B cell (primary cell): ENCODE measurements around the gene VCL. TPM values are rescaled to one million over a fixed set of nuclear protein-coding genes. Genes with fewer than 3 reads are reported as not detected.

Experiments
- ATAC-seq: fragments of 200-7000 bp; cut with Tn5 transposase; one replicate; pipeline ENCODE4 v1.10.0; 2021; ENCODE audit warnings: low read depth, mild to moderate bottlenecking, moderate number of reproducible peaks, moderate library complexity
- CTCF ChIA-PET: fragments of 350-600 bp; sonication (Branson Sonifier 250); formaldehyde crosslinking; loops from one replicate; lab custom pipeline; 2021; ENCODE audit warnings: antibody characterized with exemption, inconsistent platforms; lab: Charles Lee
- POLR2A ChIA-PET: fragments of 350-600 bp; sonication (Branson Sonifier 250); formaldehyde crosslinking; loops from one replicate; lab custom pipeline; 2021; ENCODE audit warnings: antibody characterized with exemption; lab: Charles Lee
- DNase-seq: peaks from one replicate; pipeline ENCODE4 v3.0.0; 2013
- H2AFZ ChIP-seq: 2 replicates; pipeline ENCODE4 v1.6.1; 2012; ENCODE audit warnings: mild to moderate bottlenecking, low read depth, low read length; ENCODE audit not compliant: insufficient read depth, poor library complexity, severe bottlenecking
- H3K27ac ChIP-seq, 2 donors: 1 replicate in 1 of 2; 2 replicates in 1 of 2; pipeline ENCODE4 v1.5.1; 2012 to 2013; ENCODE audit warnings: low read length in 2 of 2, mild to moderate bottlenecking in 2 of 2, moderate library complexity in 1 of 2
- H3K27me3 ChIP-seq, 4 experiments: fragments of 200-600 bp in 1 of 4; sonication (generic) in 1 of 4; replicated peaks in 1 of 4; 1 replicate in 2 of 4; 2 replicates in 2 of 4; pipeline versions ENCODE4 v1.6.1 to v1.7.0; 2013 to 2016; ENCODE audit warnings: low read length in 3 of 4, mild to moderate bottlenecking in 2 of 4, mixed read lengths in 1 of 4, moderate library complexity in 1 of 4; ENCODE audit not compliant: insufficient read depth in 4 of 4, control insufficient read depth in 3 of 4; ENCODE audit errors: control extremely low read depth in 1 of 4
- H3K36me3 ChIP-seq, 2 experiments: replicated peaks in 1 of 2; 1 replicate in 1 of 2; 2 replicates in 1 of 2; pipeline versions ENCODE4 v1.6.1 to v1.7.1; 2013; ENCODE audit warnings: low read length in 1 of 2; ENCODE audit not compliant: insufficient read depth in 2 of 2, control insufficient read depth in 1 of 2; ENCODE audit errors: control extremely low read depth in 1 of 2, extremely low read depth in 1 of 2
- H3K4me1 ChIP-seq, 2 donors: fragments of 200-600 bp in 1 of 2; sonication (generic) in 1 of 2; 1 replicate in 1 of 2; 2 replicates in 1 of 2; pipeline versions ENCODE4 v1.5.1 to v1.6.1; 2013 to 2017; ENCODE audit warnings: low read length in 2 of 2; ENCODE audit not compliant: control insufficient read depth in 2 of 2, insufficient read depth in 2 of 2
- H3K4me2 ChIP-seq: replicated peaks from 2 replicates; pipeline ENCODE3; 2012; ENCODE audit warnings: mild to moderate bottlenecking, low read depth, low read length; ENCODE audit not compliant: poor library complexity, severe bottlenecking
- H3K4me3 ChIP-seq, 5 experiments: fragments of 200-600 bp in 1 of 5; sonication (generic) in 1 of 5; 1 replicate in 3 of 5; 2 replicates in 2 of 5; pipeline versions ENCODE4 v1.5.1 to v1.7.0; 2011 to 2016; ENCODE audit warnings: low read length in 4 of 5, mild to moderate bottlenecking in 4 of 5, low read depth in 2 of 5, control low read depth in 1 of 5, moderate library complexity in 1 of 5; ENCODE audit not compliant: insufficient read depth in 1 of 5; ENCODE audit errors: control extremely low read depth in 1 of 5, extremely low read depth in 1 of 5
- H3K79me2 ChIP-seq: fragments of 200-600 bp; sonication (generic); one replicate; pipeline ENCODE4 v1.6.0; 2016; ENCODE audit warnings: low read length; ENCODE audit not compliant: control insufficient read depth, insufficient read depth
- H3K9ac ChIP-seq: fragments of 200-600 bp; sonication (generic); 2 replicates; pipeline ENCODE4 v1.6.1; 2017; ENCODE audit warnings: mild to moderate bottlenecking, low read length, moderate library complexity
- H3K9me3 ChIP-seq, 3 donors: one replicate each; pipeline versions ENCODE4 v1.6.1 to v1.7.1; 2013; ENCODE audit warnings: low read length in 2 of 3; ENCODE audit not compliant: control insufficient read depth in 2 of 3, insufficient read depth in 1 of 3; ENCODE audit errors: control extremely low read depth in 1 of 3
- H4K20me1 ChIP-seq: 2 replicates; pipeline ENCODE4 v1.6.0; 2012; ENCODE audit warnings: mild to moderate bottlenecking, low read length; ENCODE audit not compliant: insufficient read depth, control insufficient read depth, poor library complexity, severe bottlenecking
- H3K27ac Mint-ChIP-seq: one replicate; pipeline ENCODE4 v1.8.0; 2021; ENCODE audit warnings: mixed read lengths
- H3K27me3 Mint-ChIP-seq: one replicate; pipeline ENCODE4 v1.8.0; 2021; ENCODE audit warnings: mixed read lengths
- H3K4me1 Mint-ChIP-seq: one replicate; pipeline ENCODE4 v1.8.0; 2021; ENCODE audit warnings: mixed read lengths
- H3K4me3 Mint-ChIP-seq: one replicate; pipeline ENCODE4 v1.8.0; 2021; ENCODE audit warnings: mixed read lengths
- H3K9me3 Mint-ChIP-seq: one replicate; pipeline ENCODE4 v1.8.0; 2022; ENCODE audit warnings: mixed read lengths; ENCODE audit not compliant: insufficient read depth
- EZH2 ChIP-seq: IDR thresholded peaks from 2 replicates; pipeline ENCODE4 v1.6.1; 2012; ENCODE audit warnings: borderline replicate concordance, low read depth, mild to moderate bottlenecking, moderate library complexity, low read length; ENCODE audit not compliant: insufficient read depth, poor library complexity, severe bottlenecking
- WGBS: methylation state at CpG from one replicate; pipeline ENCODE4 v1.1.5; 2013; ENCODE audit warnings: missing lambda C conversion rate; ENCODE audit not compliant: insufficient coverage; 5-methylcytosine and 5-hydroxymethylcytosine counted together
- intact Hi-C: fragments of 100-400 bp; cut with micrococcal nuclease; formaldehyde crosslinking; loops from one replicate; pipeline ENCODE4 v1.10.0; 2022
- polyA plus RNA-seq: library from polyadenylated mRNA; depleted of rRNA; stranded (reverse); fragments of >200 nt; gene quantifications from 2 replicates; pipeline ENCODE4 v1.2.3, GENCODE V29; 2012
- total RNA-seq, 2 donors: library from RNA; stranded (reverse); fragments of 120-200 nt in 1 of 2; gene quantifications; 1 replicate in 1 of 2; 2 replicates in 1 of 2; pipeline versions ENCODE4 v1.2.3 to v1.2.4, GENCODE V29; 2013 to 2022
- TF ChIP-seq, protein P1 (sequence below): fragments of 200-600 bp; IDR thresholded peaks from one replicate; pipeline ENCODE4 v1.8.0; 2022; ENCODE audit warnings: antibody characterized with exemption, mild to moderate bottlenecking

VCL gene
- total and polyA plus RNA-seq, 2 donors (not counting 1 experiment from before 2014, with no cell fraction given) = 13.1 to 29.8 TPM

DNA sequence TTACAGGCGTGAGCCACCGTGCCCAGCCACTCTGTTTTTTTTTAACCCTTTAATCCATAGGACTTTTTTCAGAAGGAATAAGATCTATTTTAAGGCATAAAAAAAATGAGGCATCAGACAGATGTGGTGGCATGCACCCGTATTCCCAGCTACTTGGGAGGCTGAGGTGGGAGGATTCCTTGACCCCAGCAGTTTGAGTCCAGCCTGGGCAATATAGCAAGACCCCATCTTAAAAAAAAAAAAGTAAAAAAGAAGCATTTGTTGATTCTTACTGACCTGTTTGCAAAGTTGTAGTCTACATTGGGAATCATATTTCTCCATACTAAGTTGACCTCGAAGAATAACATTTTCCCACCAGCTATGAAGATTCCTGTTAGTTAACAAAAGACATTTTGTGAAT lies 38.6 kb downstream of the VCL start:
- no peaks in the 10 kb centered on the region for H3K27me3 Mint-ChIP-seq
- Histone ChIP-seq H3K4me2 (no peak overlapping the region), H2AFZ (no peak overlapping the region), H4K20me1 (no peaks in the 10 kb centered on the region), H3K27ac (no peak overlapping the region), H3K36me3 (no peaks in the 10 kb centered on the region), H3K4me3 (no peak overlapping the region), H3K79me2 (peaks cover 6% of the 10 kb centered on the region), H3K27me3 (no peaks in the 10 kb centered on the region), H3K9me3 (no peaks in the 10 kb centered on the region), H3K4me1 (peaks cover 16 to 20% of the 10 kb centered on the region in 2 donors), H3K9ac (no peak overlapping the region)
- POLR2A ChIA-PET = no interaction called here
- ATAC-seq (no peak), DNase-seq (no peak)
- H3K4me3 Mint-ChIP-seq = no peak overlapping the region
- TF ChIP-seq, protein P1, sequence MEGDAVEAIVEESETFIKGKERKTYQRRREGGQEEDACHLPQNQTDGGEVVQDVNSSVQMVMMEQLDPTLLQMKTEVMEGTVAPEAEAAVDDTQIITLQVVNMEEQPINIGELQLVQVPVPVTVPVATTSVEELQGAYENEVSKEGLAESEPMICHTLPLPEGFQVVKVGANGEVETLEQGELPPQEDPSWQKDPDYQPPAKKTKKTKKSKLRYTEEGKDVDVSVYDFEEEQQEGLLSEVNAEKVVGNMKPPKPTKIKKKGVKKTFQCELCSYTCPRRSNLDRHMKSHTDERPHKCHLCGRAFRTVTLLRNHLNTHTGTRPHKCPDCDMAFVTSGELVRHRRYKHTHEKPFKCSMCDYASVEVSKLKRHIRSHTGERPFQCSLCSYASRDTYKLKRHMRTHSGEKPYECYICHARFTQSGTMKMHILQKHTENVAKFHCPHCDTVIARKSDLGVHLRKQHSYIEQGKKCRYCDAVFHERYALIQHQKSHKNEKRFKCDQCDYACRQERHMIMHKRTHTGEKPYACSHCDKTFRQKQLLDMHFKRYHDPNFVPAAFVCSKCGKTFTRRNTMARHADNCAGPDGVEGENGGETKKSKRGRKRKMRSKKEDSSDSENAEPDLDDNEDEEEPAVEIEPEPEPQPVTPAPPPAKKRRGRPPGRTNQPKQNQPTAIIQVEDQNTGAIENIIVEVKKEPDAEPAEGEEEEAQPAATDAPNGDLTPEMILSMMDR = no peak
- TF ChIP-seq EZH2 = no peak
- CTCF ChIA-PET = interaction anchor here (0.7 to 2.1 kb wide), 2 partner anchors 96 to 191 kb away, joined by 3 to 10 read pairs; no protein-coding TSS in a partner anchor
- WGBS = 100% methylated on average over 1 of the region's 4 CpGs
- peaks cover 40% of the 10 kb centered on the region for H3K4me1 Mint-ChIP-seq
- H3K9me3 Mint-ChIP-seq = no peaks in the 10 kb centered on the region
- no peak overlapping the region for H3K27ac Mint-ChIP-seq
- intact Hi-C loops = no loop called here

DNA sequence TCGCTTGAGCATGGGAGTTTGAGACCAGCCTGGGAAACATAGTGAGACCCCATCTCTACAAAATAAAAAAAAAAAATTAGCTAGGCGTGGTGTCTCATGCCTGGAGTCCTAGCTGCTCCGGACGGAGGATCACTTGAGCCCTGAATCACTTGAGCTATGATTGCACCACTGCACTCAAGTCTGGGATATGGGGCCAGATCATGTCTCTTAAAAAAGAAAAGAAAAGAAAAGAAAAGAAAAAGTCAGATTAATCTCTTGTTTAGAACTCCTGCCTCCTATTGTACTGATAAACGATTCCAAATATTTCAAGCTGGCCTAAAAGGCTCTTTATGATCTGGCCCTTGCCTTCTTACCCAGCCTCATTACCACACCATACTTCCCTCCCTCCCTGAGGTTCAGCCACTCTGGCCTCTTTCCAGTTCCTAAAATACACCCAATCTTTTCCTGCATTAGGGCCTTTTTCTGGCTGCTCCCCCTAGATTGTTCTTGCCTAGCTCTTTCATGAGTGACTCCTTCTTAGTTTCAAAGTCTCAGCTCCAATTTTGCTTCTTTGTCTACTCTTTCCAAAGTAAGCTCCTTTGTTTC lies 41.7 kb downstream of the VCL start:
- H3K79me2 ChIP-seq = peaks cover 6% of the 10 kb centered on the region
- H3K27ac ChIP-seq = no peak overlapping the region
- intact Hi-C loops = no loop called here
- H3K4me1 Mint-ChIP-seq = peaks cover 19% of the 10 kb centered on the region
- no peak overlapping the region for H3K4me3 ChIP-seq
- H3K27me3 ChIP-seq = no peaks in the 10 kb centered on the region
- H3K36me3 ChIP-seq = peaks cover 0 to 4% of the 10 kb centered on the region in 2 experiments
- H4K20me1 ChIP-seq = no peaks in the 10 kb centered on the region
- ChIA-PET CTCF (interaction anchor here (0.9 to 2.1 kb wide), 4 partner anchors 24 to 99 kb away, joined by 3 to 10 read pairs (median 4); no protein-coding TSS in a partner anchor), POLR2A (no interaction called here)
- no peak overlapping the region for H3K27ac Mint-ChIP-seq
- 80% methylated on average over 5 of the region's 5 CpGs for WGBS
- DNase-seq = no peak
- H3K4me1 ChIP-seq = peaks cover 3 to 8% of the 10 kb centered on the region in 2 donors
- no peak overlapping the region for H3K4me3 Mint-ChIP-seq
- no peaks in the 10 kb centered on the region for H3K9me3 Mint-ChIP-seq
- H3K4me2 ChIP-seq = no peak overlapping the region
- no peaks in the 10 kb centered on the region for H3K27me3 Mint-ChIP-seq
- TF ChIP-seq EZH2 = no peak
- TF ChIP-seq, protein P1 = no peak
- ATAC-seq = no peak
- no peaks in the 10 kb centered on the region for H3K9me3 ChIP-seq
- H3K9ac ChIP-seq = no peak overlapping the region
- no peak overlapping the region for H2AFZ ChIP-seq
